ENCODE results near the gene NDUFA12.

The NDUFA12 gene

GRCh38 chr12:94973221-94973620 lies 30.3 kb downstream of the NDUFA12 start:
- TF ChIP-seq CEBPB (IDR thresholded peaks at IDR 0.05): no peak
- no peak for TF ChIP-seq EGR1 (IDR thresholded peaks at IDR 0.05)
- TF ChIP-seq FOXM1 (IDR thresholded peaks at IDR 0.05; ENCODE audit: borderline replicate concordance, low read depth): no peak
- TF ChIP-seq ZBTB7A (IDR thresholded peaks at IDR 0.05; ENCODE audit: low read depth): no peak
- no peak for TF ChIP-seq YY1 (IDR thresholded peaks at IDR 0.05; ENCODE audit: low read depth)
- no peak for TF ChIP-seq REST (IDR thresholded peaks at IDR 0.05; ENCODE audit: low read depth)
- TF ChIP-seq TCF12 (IDR thresholded peaks at IDR 0.05; ENCODE audit: low read depth): no peak

- TF ChIP-seq CEBPB (IDR thresholded peaks at IDR 0.05): no peak
- no peak for TF ChIP-seq REST (IDR thresholded peaks at IDR 0.05; ENCODE audit: low read depth)
- TF ChIP-seq ZBTB7A (IDR thresholded peaks at IDR 0.05; ENCODE audit: low read depth): no peak
- TF ChIP-seq USF1 (IDR thresholded peaks at IDR 0.05): no peak
- TF ChIP-seq EP300 (IDR thresholded peaks at IDR 0.05; ENCODE audit: borderline replicate concordance): no peak
- TF ChIP-seq EGR1 (IDR thresholded peaks at IDR 0.05): no peak
These were observed 30.7 kb downstream of the NDUFA12 start for GRCh38 chr12:94972795-94973194.

- TF ChIP-seq NFIC (IDR thresholded peaks at IDR 0.05) (no peak), EGR1 (IDR thresholded peaks at IDR 0.05) (no peak), MAX (IDR thresholded peaks at IDR 0.05) (no peak), TCF12 (IDR thresholded peaks at IDR 0.05; ENCODE audit: low read depth) (no peak), CEBPB (IDR thresholded peaks at IDR 0.05) (no peak), REST (IDR thresholded peaks at IDR 0.05; ENCODE audit: low read depth) (no peak), CREB1 (IDR thresholded peaks at IDR 0.05; ENCODE audit: low read depth) (no peak), USF1 (IDR thresholded peaks at IDR 0.05) (no peak), EP300 (IDR thresholded peaks at IDR 0.05; ENCODE audit: borderline replicate concordance) (no peak), FOXM1 (IDR thresholded peaks at IDR 0.05; ENCODE audit: borderline replicate concordance, low read depth) (no peak), TAF1 (IDR thresholded peaks at IDR 0.05; ENCODE audit: low read depth) (no peak), TEAD4 (IDR thresholded peaks at IDR 0.05) (no peak), ZBTB7A (IDR thresholded peaks at IDR 0.05; ENCODE audit: low read depth) (no peak), RAD21 (IDR thresholded peaks at IDR 0.05; ENCODE audit: low read depth) (no peak), YY1 (IDR thresholded peaks at IDR 0.05; ENCODE audit: low read depth) (no peak)
These were observed 31.6 kb downstream of the NDUFA12 start for GRCh38 chr12:94971923-94972322.

- no peak for TF ChIP-seq EGR1 (IDR thresholded peaks at IDR 0.05)
- no peak for TF ChIP-seq ZBTB7A (IDR thresholded peaks at IDR 0.05; ENCODE audit: low read depth)
- no peak for TF ChIP-seq FOXM1 (IDR thresholded peaks at IDR 0.05; ENCODE audit: borderline replicate concordance, low read depth)
- no peak for TF ChIP-seq REST (IDR thresholded peaks at IDR 0.05; ENCODE audit: low read depth)
- TF ChIP-seq MAX (IDR thresholded peaks at IDR 0.05): no peak
- TF ChIP-seq TEAD4 (IDR thresholded peaks at IDR 0.05): no peak
- TF ChIP-seq EP300 (IDR thresholded peaks at IDR 0.05; ENCODE audit: borderline replicate concordance): no peak
- no peak for TF ChIP-seq TAF1 (IDR thresholded peaks at IDR 0.05; ENCODE audit: low read depth)
- no peak for TF ChIP-seq NFIC (IDR thresholded peaks at IDR 0.05)
- TF ChIP-seq TCF12 (IDR thresholded peaks at IDR 0.05; ENCODE audit: low read depth): no peak
- no peak for TF ChIP-seq CREB1 (IDR thresholded peaks at IDR 0.05; ENCODE audit: low read depth)
- no peak for TF ChIP-seq YY1 (IDR thresholded peaks at IDR 0.05; ENCODE audit: low read depth)
- no peak for TF ChIP-seq CEBPB (IDR thresholded peaks at IDR 0.05)
- no peak for TF ChIP-seq RAD21 (IDR thresholded peaks at IDR 0.05; ENCODE audit: low read depth)
- TF ChIP-seq USF1 (IDR thresholded peaks at IDR 0.05): no peak
These were observed 32.9 kb downstream of the NDUFA12 start for GRCh38 chr12:94970560-94970959.

Measured in Ishikawa (cell line).